ENCODE results near the gene LIPC.

DNA sequence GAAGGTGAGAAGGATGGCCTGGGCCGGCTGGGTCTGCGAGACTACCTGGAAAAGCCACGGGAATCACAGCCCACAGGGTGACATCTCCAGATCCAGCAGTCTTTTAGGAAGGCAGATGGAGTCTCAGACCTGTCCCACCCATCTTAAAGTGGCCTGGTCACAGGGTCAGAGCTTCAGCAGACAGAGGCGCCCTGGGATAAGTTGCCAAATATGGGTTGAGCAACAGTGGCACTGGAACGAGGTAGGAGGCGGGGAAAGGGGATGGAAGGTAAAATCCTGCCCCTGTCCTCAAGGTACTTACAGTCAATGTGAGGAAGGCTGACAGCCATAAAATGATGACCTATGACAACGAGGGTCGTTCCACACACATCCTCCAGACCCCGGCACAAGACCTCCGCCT, 80.7 kb downstream of the LIPC start:
- TF ChIP-seq, protein P1, sequence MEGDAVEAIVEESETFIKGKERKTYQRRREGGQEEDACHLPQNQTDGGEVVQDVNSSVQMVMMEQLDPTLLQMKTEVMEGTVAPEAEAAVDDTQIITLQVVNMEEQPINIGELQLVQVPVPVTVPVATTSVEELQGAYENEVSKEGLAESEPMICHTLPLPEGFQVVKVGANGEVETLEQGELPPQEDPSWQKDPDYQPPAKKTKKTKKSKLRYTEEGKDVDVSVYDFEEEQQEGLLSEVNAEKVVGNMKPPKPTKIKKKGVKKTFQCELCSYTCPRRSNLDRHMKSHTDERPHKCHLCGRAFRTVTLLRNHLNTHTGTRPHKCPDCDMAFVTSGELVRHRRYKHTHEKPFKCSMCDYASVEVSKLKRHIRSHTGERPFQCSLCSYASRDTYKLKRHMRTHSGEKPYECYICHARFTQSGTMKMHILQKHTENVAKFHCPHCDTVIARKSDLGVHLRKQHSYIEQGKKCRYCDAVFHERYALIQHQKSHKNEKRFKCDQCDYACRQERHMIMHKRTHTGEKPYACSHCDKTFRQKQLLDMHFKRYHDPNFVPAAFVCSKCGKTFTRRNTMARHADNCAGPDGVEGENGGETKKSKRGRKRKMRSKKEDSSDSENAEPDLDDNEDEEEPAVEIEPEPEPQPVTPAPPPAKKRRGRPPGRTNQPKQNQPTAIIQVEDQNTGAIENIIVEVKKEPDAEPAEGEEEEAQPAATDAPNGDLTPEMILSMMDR (IDR thresholded peaks at IDR 0.05) = no peak
- no peak for TF ChIP-seq ZFX (IDR thresholded peaks at IDR 0.05; ENCODE audit: borderline replicate concordance)
